Measurements from ENCODE around the gene ECM2.

ECM2 gene

GRCh38 chr9:92467041-92467440 lies 68.7 kb downstream of the ECM2 start:
- no peak for DNase-seq (ENCODE audit: low read depth in 2 of 2)

- DNase-seq (ENCODE audit: low read depth in 2 of 2) = no peak
These were observed 71.8 kb downstream of the ECM2 start for GRCh38 chr9:92463984-92464383.

GRCh38 chr9:92463387-92463786 lies 72.4 kb downstream of the ECM2 start:
- no peak for DNase-seq (ENCODE audit: low read depth in 2 of 2)

- DNase-seq (ENCODE audit: low read depth in 2 of 2) = no peak
These were observed 78.2 kb downstream of the ECM2 start for GRCh38 chr9:92457576-92457975.

GRCh38 chr9:92455217-92455616 lies 80.6 kb downstream of the ECM2 start:
- no peak for DNase-seq (ENCODE audit: low read depth in 2 of 2)

- DNase-seq (ENCODE audit: low read depth in 2 of 2) = no peak
These were observed 89.3 kb downstream of the ECM2 start for GRCh38 chr9:92446536-92446935.
